ENCODE results near the gene PACRG.

DNA sequence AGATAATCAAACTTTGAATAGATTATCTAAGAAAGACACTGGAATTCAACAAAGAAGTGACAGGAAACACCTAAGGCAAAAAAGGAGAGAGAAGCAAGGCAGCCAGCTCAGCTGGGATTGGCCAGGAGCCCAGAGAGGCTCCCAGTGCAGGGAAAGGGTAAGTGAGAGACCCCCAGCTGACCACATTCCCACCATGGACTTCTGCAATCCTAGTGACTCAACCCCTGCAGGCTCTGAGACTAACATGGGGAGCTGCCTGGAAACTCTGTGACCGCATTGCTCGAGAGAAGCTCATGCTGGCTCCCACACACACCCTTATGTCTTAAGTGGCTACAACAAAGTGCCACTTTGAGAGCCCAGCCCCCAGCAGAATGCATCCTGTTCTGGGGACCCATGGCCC, 215.1 kb downstream of the PACRG start:
- TF ChIP-seq ZFP30 (CRISPR knock-in tag; IDR thresholded peaks at IDR 0.05) (no peak), ZFP3 (CRISPR knock-in tag; IDR thresholded peaks at IDR 0.05) (no peak)
